DOHH2 (cell line): Measurements from ENCODE around the gene ADAMTS12.

Source experiments
- EZH2phosphoT487 ChIP-seq: fragments of 200-600 bp; sonication (generic); IDR thresholded peaks from 2 replicates; pipeline ENCODE4 v1.6.1; 2017; ENCODE audit warnings: borderline replicate concordance, mild to moderate bottlenecking, antibody characterized with exemption, low read length, moderate library complexity, mixed read lengths
- TF ChIP-seq, protein P1 (sequence below): fragments of 200-600 bp; sonication (generic); IDR thresholded peaks from one replicate; pipeline ENCODE4 v1.5.1; 2014; ENCODE audit warnings: antibody characterized with exemption, mild to moderate bottlenecking, low read depth, low read length; ENCODE audit not compliant: poor library complexity, severe bottlenecking

DNA sequence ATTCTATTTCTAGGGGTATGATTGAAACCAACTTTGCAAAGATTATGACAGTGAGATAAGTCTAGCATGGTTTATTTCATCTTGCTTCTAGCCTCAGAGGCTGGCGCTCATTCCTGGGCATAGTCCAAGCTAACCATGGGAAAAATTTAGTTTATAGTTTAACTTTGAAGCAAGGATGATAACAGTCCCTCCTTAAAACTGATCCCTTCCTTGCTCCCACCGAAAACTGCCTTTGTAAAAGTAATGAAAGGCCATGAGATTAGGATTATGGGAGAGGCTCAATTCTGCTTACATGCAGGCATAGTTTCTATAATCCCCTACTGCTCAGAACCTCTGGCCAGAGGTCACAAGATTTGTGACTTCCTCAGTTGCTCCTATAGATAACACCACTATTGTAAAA lies 375.4 kb downstream of the ADAMTS12 start:
- TF ChIP-seq, protein P1, sequence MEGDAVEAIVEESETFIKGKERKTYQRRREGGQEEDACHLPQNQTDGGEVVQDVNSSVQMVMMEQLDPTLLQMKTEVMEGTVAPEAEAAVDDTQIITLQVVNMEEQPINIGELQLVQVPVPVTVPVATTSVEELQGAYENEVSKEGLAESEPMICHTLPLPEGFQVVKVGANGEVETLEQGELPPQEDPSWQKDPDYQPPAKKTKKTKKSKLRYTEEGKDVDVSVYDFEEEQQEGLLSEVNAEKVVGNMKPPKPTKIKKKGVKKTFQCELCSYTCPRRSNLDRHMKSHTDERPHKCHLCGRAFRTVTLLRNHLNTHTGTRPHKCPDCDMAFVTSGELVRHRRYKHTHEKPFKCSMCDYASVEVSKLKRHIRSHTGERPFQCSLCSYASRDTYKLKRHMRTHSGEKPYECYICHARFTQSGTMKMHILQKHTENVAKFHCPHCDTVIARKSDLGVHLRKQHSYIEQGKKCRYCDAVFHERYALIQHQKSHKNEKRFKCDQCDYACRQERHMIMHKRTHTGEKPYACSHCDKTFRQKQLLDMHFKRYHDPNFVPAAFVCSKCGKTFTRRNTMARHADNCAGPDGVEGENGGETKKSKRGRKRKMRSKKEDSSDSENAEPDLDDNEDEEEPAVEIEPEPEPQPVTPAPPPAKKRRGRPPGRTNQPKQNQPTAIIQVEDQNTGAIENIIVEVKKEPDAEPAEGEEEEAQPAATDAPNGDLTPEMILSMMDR: no peak
- no peak for TF ChIP-seq EZH2phosphoT487
